ENCODE measurements around the gene PSRC1.
A peak's percentile ranks its signal among the peaks of the same experiment; 100 is the strongest.

Gene PSRC1

GRCh38 chr1:109239047-109239408, 43.9 kb downstream of the PSRC1 start:
- TF ChIP-seq ZFX (IDR thresholded peaks at IDR 0.05; ENCODE audit: borderline replicate concordance) (no peak), CTCF (IDR thresholded peaks at IDR 0.05) (no peak)
- peak overlapping the region; percentile 60; the same call in 1 of the 2 replicates for H3K27ac ChIP-seq

GRCh38 chr1:109238382-109238781, 44.6 kb downstream of the PSRC1 start:
- TF ChIP-seq ZFX (IDR thresholded peaks at IDR 0.05; ENCODE audit: borderline replicate concordance) (no peak), CTCF (IDR thresholded peaks at IDR 0.05) (no peak)
- no peak overlapping the region for H3K27ac ChIP-seq

- H3K27ac ChIP-seq, result no peak overlapping the region
- TF ChIP-seq CTCF (IDR thresholded peaks at IDR 0.05), result no peak
- TF ChIP-seq ZFX (IDR thresholded peaks at IDR 0.05; ENCODE audit: borderline replicate concordance), result no peak
Measured at GRCh38 chr1:109237512-109237911, 45.4 kb downstream of the PSRC1 start.

- TF ChIP-seq CTCF (IDR thresholded peaks at IDR 0.05), result no peak
- TF ChIP-seq ZFX (IDR thresholded peaks at IDR 0.05; ENCODE audit: borderline replicate concordance), result no peak
- no peak overlapping the region for H3K27ac ChIP-seq
Measured at GRCh38 chr1:109235137-109235536, 47.8 kb downstream of the PSRC1 start.

- H3K27ac ChIP-seq, result no peak overlapping the region
- TF ChIP-seq ZFX (IDR thresholded peaks at IDR 0.05; ENCODE audit: borderline replicate concordance) (no peak), CTCF (IDR thresholded peaks at IDR 0.05) (no peak)
Measured at GRCh38 chr1:109231066-109231465, 51.9 kb downstream of the PSRC1 start.

Data from 22Rv1 (cell line).